Cerebellar cortex (tissue), 1 donor: ENCODE measurements around the gene ARL10.

Experiments used
- DNase-seq: peaks from one replicate; pipeline ENCODE4 v3.0.0-alpha.2; 2015; ENCODE audit warnings: low spot score

Gene ARL10

GRCh38 chr5:176410486-176411180 lies 45.3 kb downstream of the ARL10 start:
- no peak for DNase-seq

- DNase-seq, result no peak
Measured at GRCh38 chr5:176412517-176413254, 47.4 kb downstream of the ARL10 start.

- DNase-seq, result peak; percentile 22
Measured at GRCh38 chr5:176413255-176413565, 47.9 kb downstream of the ARL10 start.

- peak; percentile 22 for DNase-seq
Measured at GRCh38 chr5:176413709-176414191, 48.5 kb downstream of the ARL10 start.

- DNase-seq, result no peak
Measured at GRCh38 chr5:176414704-176415103, 49.4 kb downstream of the ARL10 start.

- DNase-seq, result peak; percentile 24
Measured at GRCh38 chr5:176415240-176415951, 50.1 kb downstream of the ARL10 start.

GRCh38 chr5:176415952-176416924 lies 51.0 kb downstream of the ARL10 start, which contains the start of gene CLTB:
CLTB (minus strand) TSS chr5:176416539; CDS start chr5:176416363, 176 bp downstream.
- peak; percentile 83 for DNase-seq

- DNase-seq, result peak; percentile 44
Measured at GRCh38 chr5:176416965-176417364, 51.7 kb downstream of the ARL10 start.

GRCh38 chr5:176418251-176418650 lies 53.0 kb downstream of the ARL10 start:
- DNase-seq, result no peak

- DNase-seq, result no peak
Measured at GRCh38 chr5:176420086-176420485, 54.8 kb downstream of the ARL10 start.

GRCh38 chr5:176420972-176421544 lies 55.8 kb downstream of the ARL10 start:
- no peak for DNase-seq

GRCh38 chr5:176424181-176424580 lies 58.9 kb downstream of the ARL10 start:
- DNase-seq, result no peak

- no peak for DNase-seq
Measured at GRCh38 chr5:176425138-176425537, 59.9 kb downstream of the ARL10 start.

- no peak for DNase-seq
Measured at GRCh38 chr5:176425791-176426190, 60.5 kb downstream of the ARL10 start.

- no peak for DNase-seq
Measured at GRCh38 chr5:176426876-176427275, 61.6 kb downstream of the ARL10 start.

- DNase-seq, result no peak
Measured at GRCh38 chr5:176427971-176428370, 62.7 kb downstream of the ARL10 start.

GRCh38 chr5:176429972-176430371 lies 64.7 kb downstream of the ARL10 start:
- DNase-seq, result no peak
